DOHH2 (cell line): ENCODE measurements around the gene RFPL4A.

Source experiments
- H3F3A ChIP-seq: fragments of 200-600 bp; sonication (generic), shearing (Covaris generic); 2 replicates; pipeline ENCODE4 v1.6.0; 2016; ENCODE audit warnings: antibody characterized with exemption, mild to moderate bottlenecking; ENCODE audit not compliant: control insufficient read depth, insufficient read depth
- H3K27ac ChIP-seq: fragments of 200-600 bp; sonication (generic); 2 replicates; pipeline ENCODE4 v1.5.1; 2014; ENCODE audit warnings: low read depth, mild to moderate bottlenecking, low read length, moderate library complexity
- H3K27me3 ChIP-seq: fragments of 200-600 bp; sonication (generic); 2 replicates; pipeline ENCODE4 v1.6.1; 2014; ENCODE audit warnings: mild to moderate bottlenecking, low read length, mixed read lengths; ENCODE audit not compliant: control insufficient read depth
- H3K36me3 ChIP-seq: fragments of 200-600 bp; sonication (generic); 2 replicates; pipeline ENCODE4 v1.6.1; 2014; ENCODE audit warnings: mild to moderate bottlenecking, low read length, moderate library complexity, mixed read lengths; ENCODE audit not compliant: control insufficient read depth
- H3K4me1 ChIP-seq: fragments of 200-600 bp; sonication (generic); 2 replicates; pipeline ENCODE4 v1.6.1; 2014; ENCODE audit warnings: mild to moderate bottlenecking, low read length, mixed read lengths; ENCODE audit not compliant: control insufficient read depth
- H3K4me2 ChIP-seq: fragments of 200-600 bp; sonication (generic); 2 replicates; pipeline ENCODE4 v1.6.0; 2014; ENCODE audit warnings: mild to moderate bottlenecking, low read length, moderate library complexity
- H3K4me3 ChIP-seq: fragments of 200-600 bp; sonication (generic); 2 replicates; pipeline ENCODE4 v1.5.1; 2014; ENCODE audit warnings: mild to moderate bottlenecking, low read length, mixed read lengths
- H3K79me2 ChIP-seq: fragments of 200-600 bp; sonication (generic); 2 replicates; pipeline ENCODE4 v1.6.1; 2014; ENCODE audit warnings: mild to moderate bottlenecking, low read length, mixed read lengths; ENCODE audit not compliant: control insufficient read depth
- H3K9me2 ChIP-seq: fragments of 200-600 bp; sonication (generic); replicated peaks from 2 replicates; pipeline ENCODE4 v1.6.1; 2014; ENCODE audit warnings: mild to moderate bottlenecking, low read length, mixed read lengths; ENCODE audit not compliant: control insufficient read depth
- H3K9me3 ChIP-seq: fragments of 200-600 bp; sonication (generic); 2 replicates; pipeline ENCODE4 v1.6.1; 2014; ENCODE audit warnings: antibody characterized with exemption, low read length, mixed read lengths; ENCODE audit not compliant: control insufficient read depth, insufficient read depth
- H4K20me1 ChIP-seq: fragments of 200-600 bp; sonication (generic); 2 replicates; pipeline ENCODE4 v1.6.0; 2014; ENCODE audit warnings: low read depth, mild to moderate bottlenecking, antibody characterized with exemption, low read length, moderate library complexity; ENCODE audit not compliant: control insufficient read depth, insufficient read depth
- CTCF ChIP-seq: fragments of 200-600 bp; sonication (generic); IDR thresholded peaks from one replicate; pipeline ENCODE4 v1.5.1; 2014; ENCODE audit warnings: antibody characterized with exemption, mild to moderate bottlenecking, low read depth, low read length; ENCODE audit not compliant: poor library complexity, severe bottlenecking
- EZH2phosphoT487 ChIP-seq: fragments of 200-600 bp; sonication (generic); IDR thresholded peaks from 2 replicates; pipeline ENCODE4 v1.6.1; 2017; ENCODE audit warnings: borderline replicate concordance, mild to moderate bottlenecking, antibody characterized with exemption, low read length, moderate library complexity, mixed read lengths

The RFPL4A gene

GRCh38 chr19:55801416-55801815 lies 42.5 kb downstream of the RFPL4A start:
- no peaks in the 10 kb centered on the region for H3K36me3 ChIP-seq
- H3K4me1 ChIP-seq, result peaks cover 10% of the 10 kb centered on the region
- H3K79me2 ChIP-seq, result no peaks in the 10 kb centered on the region
- TF ChIP-seq CTCF, result no peak
- TF ChIP-seq EZH2phosphoT487, result no peak
- no peaks in the 10 kb centered on the region; the same call in 1 of the 2 replicates for H3K9me3 ChIP-seq
- H3K27ac ChIP-seq, result no peak overlapping the region
- H3K27me3 ChIP-seq, result no peaks in the 10 kb centered on the region
- no peaks in the 10 kb centered on the region for H3K9me2 ChIP-seq
- no peaks in the 10 kb centered on the region for H4K20me1 ChIP-seq
- no peak overlapping the region for H3K4me3 ChIP-seq
- H3K4me2 ChIP-seq, result peak overlapping the region; percentile 13; the same call in 1 of the 2 replicates
- H3F3A ChIP-seq, result no peaks in the 10 kb centered on the region

GRCh38 chr19:55802281-55802680 lies 43.4 kb downstream of the RFPL4A start:
- H3K4me2 ChIP-seq, result no peak overlapping the region

GRCh38 chr19:55809381-55810058 lies 50.6 kb downstream of the RFPL4A start:
- Histone ChIP-seq H3K9me3 (no peaks in the 10 kb centered on the region), H4K20me1 (no peaks in the 10 kb centered on the region), H3K9me2 (no peaks in the 10 kb centered on the region), H3K79me2 (no peaks in the 10 kb centered on the region), H3K4me1 (peaks cover 6% of the 10 kb centered on the region), H3F3A (no peaks in the 10 kb centered on the region), H3K27ac (no peak overlapping the region), H3K4me2 (peak overlapping the region; percentile 49), H3K4me3 (peak overlapping the region; percentile 37), H3K27me3 (no peaks in the 10 kb centered on the region), H3K36me3 (no peaks in the 10 kb centered on the region)
- no peak for TF ChIP-seq EZH2phosphoT487
- peak; percentile 77 for TF ChIP-seq CTCF

More at GRCh38 chr19:55802281-55802680, 43.4 kb downstream of the RFPL4A start:
- Histone ChIP-seq H3K4me1 (peaks cover 10% of the 10 kb centered on the region), H4K20me1 (no peaks in the 10 kb centered on the region), H3F3A (no peaks in the 10 kb centered on the region), H3K27ac (no peak overlapping the region), H3K4me3 (no peak overlapping the region), H3K27me3 (no peaks in the 10 kb centered on the region), H3K79me2 (no peaks in the 10 kb centered on the region), H3K36me3 (no peaks in the 10 kb centered on the region), H3K9me3 (no peaks in the 10 kb centered on the region; the same call in 1 of the 2 replicates), H3K9me2 (no peaks in the 10 kb centered on the region)
- TF ChIP-seq EZH2phosphoT487 (no peak), CTCF (no peak)
